Stimulated activated naive CD8-positive, alpha-beta T cell treated with anti-CD3 and anti-CD28 coated beads, Interleukin-15, Interleukin-2, amounts not matched to agents 100 ng/mL and 50 ng/mL, for 24 hours (primary cell): Measurements from ENCODE around the gene PIK3IP1.
A peak's percentile ranks its signal among the peaks of the same experiment; 100 is the strongest.
"Not testable (repeated sequence)": the region's sequence is repeated elsewhere in the genome, so short reads cannot be mapped to it uniquely, and the experiment has no call there.

Source experiments
- H3K27ac Mint-ChIP-seq: one replicate; pipeline ENCODE4 v1.8.0; 2021; ENCODE audit warnings: mild to moderate bottlenecking, mixed read lengths
- H3K27me3 Mint-ChIP-seq: one replicate; pipeline ENCODE4 v1.8.0; 2021; ENCODE audit warnings: mixed read lengths
- H3K36me3 Mint-ChIP-seq: one replicate; pipeline ENCODE4 v1.8.0; 2021; ENCODE audit warnings: low read depth, mixed read lengths
- H3K4me1 Mint-ChIP-seq: one replicate; pipeline ENCODE4 v1.8.0; 2021; ENCODE audit warnings: low read depth, mixed read lengths
- H3K4me3 Mint-ChIP-seq: one replicate; pipeline ENCODE4 v1.8.0; 2021; ENCODE audit warnings: mild to moderate bottlenecking, mixed read lengths
- H3K9me3 Mint-ChIP-seq: one replicate; pipeline ENCODE4 v1.8.0; 2021; ENCODE audit warnings: mixed read lengths

PIK3IP1 gene

DNA sequence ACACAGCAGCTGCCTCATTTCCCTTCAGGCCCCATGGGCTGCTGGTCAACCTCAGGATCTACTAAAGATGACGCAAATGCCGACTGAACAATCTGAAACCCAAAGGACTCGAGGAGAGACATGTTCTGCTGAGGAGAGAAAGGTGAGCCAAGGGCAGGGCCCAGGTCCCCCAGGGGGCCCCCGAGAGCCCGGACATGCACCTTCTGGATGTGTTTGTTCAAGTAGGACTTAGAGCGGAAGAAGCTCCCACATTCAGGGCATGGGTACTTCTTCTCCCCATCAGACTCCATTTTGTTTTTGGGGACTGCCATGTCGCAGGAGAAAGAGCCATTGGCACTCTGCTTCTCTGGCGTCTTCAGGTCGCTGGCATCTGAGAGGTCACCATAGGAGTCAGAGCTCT lies 34.6 kb upstream of the PIK3IP1 start:
- H3K36me3 Mint-ChIP-seq = peaks cover 75% of the 10 kb centered on the region
- H3K27me3 Mint-ChIP-seq = no peaks in the 10 kb centered on the region
- H3K4me3 Mint-ChIP-seq = no peak overlapping the region
- H3K27ac Mint-ChIP-seq = no peak overlapping the region
- no peaks in the 10 kb centered on the region for H3K9me3 Mint-ChIP-seq
- peaks cover 19% of the 10 kb centered on the region for H3K4me1 Mint-ChIP-seq

DNA sequence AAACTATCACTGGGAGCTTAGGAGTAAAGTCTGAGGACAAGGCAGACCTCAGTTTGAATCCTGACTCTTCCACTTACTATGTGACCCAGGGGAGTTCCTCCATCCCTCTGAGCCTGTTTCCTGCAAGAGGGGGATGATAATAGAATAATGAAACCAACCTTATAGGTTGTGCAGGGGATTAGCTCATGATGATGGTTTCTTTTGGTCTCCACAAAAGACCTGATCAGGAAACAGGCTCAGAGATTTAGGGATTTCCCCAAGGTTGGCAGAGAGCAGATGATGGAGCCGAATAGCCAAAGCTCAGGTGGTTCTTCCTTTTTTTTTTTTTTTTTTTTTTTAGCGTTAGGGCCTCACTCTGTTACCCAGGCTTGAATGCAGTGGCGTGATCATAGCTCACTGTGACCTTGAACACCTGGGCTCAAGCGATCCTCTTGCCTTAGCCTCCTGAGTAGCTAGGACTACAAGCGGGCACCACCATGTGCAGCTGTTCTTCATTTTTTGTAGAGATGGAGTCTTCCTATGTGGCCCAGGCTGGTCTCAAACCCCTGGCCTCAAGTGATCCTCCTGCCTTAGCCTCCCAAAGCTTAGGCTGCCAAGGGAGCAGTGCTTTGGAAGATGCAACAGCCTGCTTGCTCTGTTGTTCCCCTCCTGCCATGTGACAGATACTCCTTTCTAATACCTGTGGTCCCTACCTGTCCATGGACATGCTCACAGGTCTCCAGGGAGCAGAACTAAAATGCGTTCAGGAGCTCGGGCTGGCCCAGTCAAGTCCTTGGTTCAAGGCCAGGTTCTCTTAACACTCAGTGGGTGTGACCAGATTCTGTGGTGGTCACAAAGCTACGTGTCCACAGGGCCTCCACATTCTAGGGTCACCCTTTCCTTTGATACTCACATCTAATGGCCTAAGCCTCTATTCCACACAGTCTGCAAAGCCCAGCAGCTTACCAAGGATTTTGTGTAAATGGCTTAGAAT lies 31.6 kb upstream of the PIK3IP1 start:
- H3K9me3 Mint-ChIP-seq = no peaks in the 10 kb centered on the region
- H3K27me3 Mint-ChIP-seq = no peaks in the 10 kb centered on the region
- no peak overlapping the region for H3K4me3 Mint-ChIP-seq
- H3K36me3 Mint-ChIP-seq = peaks cover 49% of the 10 kb centered on the region
- H3K27ac Mint-ChIP-seq = peak overlapping the region; percentile 42
- no peaks in the 10 kb centered on the region for H3K4me1 Mint-ChIP-seq

GRCh38 chr22:31321421-31321820 lies 29.1 kb upstream of the PIK3IP1 start:
- Mint-ChIP-seq H3K36me3 (peaks cover 33% of the 10 kb centered on the region), H3K4me1 (no peaks in the 10 kb centered on the region), H3K27me3 (no peaks in the 10 kb centered on the region), H3K9me3 (no peaks in the 10 kb centered on the region), H3K4me3 (no peak overlapping the region), H3K27ac (peak overlapping the region; percentile 17)

DNA sequence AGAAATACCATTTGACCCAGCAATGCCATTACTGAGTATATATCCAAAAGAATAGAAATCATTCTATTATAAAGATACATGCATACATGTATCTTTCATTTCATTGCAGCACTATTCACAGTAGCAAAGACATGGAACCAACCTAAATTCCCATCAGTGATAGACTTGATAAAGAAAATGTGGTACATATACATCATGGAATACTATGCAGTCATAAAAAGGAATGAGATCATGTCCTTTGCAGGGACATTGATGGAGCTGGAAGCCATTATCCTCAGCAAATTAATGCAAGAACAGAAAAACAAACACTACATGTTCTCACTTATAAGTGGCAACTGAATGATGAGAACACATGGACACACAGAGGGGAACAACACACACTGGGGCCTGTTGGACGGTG lies 21.9 kb upstream of the PIK3IP1 start:
- H3K36me3 Mint-ChIP-seq = peaks cover 11% of the 10 kb centered on the region
- H3K4me3 Mint-ChIP-seq, H3K9me3 Mint-ChIP-seq, H3K4me1 Mint-ChIP-seq, H3K27ac Mint-ChIP-seq, H3K27me3 Mint-ChIP-seq: not testable (repeated sequence)

DNA sequence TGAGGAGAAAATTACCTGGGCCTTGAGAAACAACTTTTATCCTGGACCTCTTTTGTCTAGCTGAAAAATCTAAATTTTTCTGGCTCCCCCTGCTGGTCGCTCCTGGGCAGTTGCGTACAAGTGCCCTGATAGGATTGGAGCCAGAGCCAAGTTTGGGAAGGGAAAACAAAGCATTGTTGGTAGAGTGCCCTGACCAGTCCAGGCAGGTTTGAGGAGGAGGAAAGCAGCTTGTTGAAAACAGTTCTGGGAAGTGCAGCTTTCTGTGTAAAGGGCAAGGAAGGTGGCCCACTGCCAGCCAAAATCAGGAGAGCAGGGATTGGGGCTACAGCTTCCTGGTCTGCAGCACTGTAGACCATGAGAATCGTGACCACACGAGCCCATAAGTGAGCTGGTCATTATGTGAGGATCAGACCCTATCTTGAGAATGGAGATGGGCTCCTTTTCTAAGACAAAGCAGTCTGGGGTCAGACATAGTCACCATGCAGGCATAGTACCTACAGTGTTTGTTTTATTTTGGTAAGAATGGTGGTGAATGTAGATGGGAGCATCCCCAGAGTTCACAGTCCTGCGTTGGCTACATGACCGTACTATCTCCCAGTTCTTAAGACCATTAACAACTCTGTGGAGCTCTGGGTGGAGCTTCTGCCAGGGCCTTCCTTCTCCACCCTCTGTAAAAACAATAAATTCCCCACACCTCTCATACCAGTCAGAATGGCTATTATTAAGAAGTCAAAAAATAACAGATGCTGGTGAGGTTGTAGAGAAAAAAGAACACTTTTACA lies 21.3 kb upstream of the PIK3IP1 start:
- Mint-ChIP-seq H3K4me3 (no peak overlapping the region), H3K36me3 (peaks cover 11% of the 10 kb centered on the region), H3K4me1 (peaks cover 8% of the 10 kb centered on the region), H3K27ac (no peak overlapping the region), H3K27me3 (no peaks in the 10 kb centered on the region), H3K9me3 (no peaks in the 10 kb centered on the region)

- no peaks in the 10 kb centered on the region for H3K27me3 Mint-ChIP-seq
- no peaks in the 10 kb centered on the region for H3K9me3 Mint-ChIP-seq
- H3K36me3 Mint-ChIP-seq = no peaks in the 10 kb centered on the region
- H3K27ac Mint-ChIP-seq = peak overlapping the region; percentile 61
- peaks cover 31% of the 10 kb centered on the region for H3K4me1 Mint-ChIP-seq
- peak overlapping the region; percentile 31 for H3K4me3 Mint-ChIP-seq
Measured at GRCh38 chr22:31308181-31308580, 15.9 kb upstream of the PIK3IP1 start.

- no peaks in the 10 kb centered on the region for H3K9me3 Mint-ChIP-seq
- no peaks in the 10 kb centered on the region for H3K36me3 Mint-ChIP-seq
- peaks cover 57% of the 10 kb centered on the region for H3K4me1 Mint-ChIP-seq
- H3K4me3 Mint-ChIP-seq = no peak overlapping the region
- no peak overlapping the region for H3K27ac Mint-ChIP-seq
- H3K27me3 Mint-ChIP-seq = no peaks in the 10 kb centered on the region
Measured at GRCh38 chr22:31305194-31305593, 12.9 kb upstream of the PIK3IP1 start.

DNA sequence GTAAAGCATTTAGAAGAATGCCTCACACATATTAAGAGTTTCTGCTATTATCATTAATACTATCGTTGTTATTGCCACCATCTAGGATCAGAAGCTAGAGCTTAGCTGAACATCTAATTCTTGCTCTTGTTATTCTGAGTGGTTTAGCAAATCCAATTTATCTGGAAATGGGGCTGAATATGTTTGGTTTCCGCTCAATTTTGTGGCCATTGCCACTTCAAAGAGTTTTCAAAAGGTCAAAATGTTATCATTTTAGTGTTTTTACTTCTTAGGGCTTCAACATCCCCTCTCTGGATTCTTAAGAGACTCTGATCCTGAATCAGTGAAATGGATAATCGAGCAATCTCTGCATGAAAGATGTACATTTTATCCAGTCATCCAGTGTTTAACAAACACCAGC lies 10.2 kb upstream of the PIK3IP1 start:
- Mint-ChIP-seq H3K4me3 (no peak overlapping the region), H3K4me1 (peaks cover 49% of the 10 kb centered on the region), H3K9me3 (no peaks in the 10 kb centered on the region), H3K36me3 (no peaks in the 10 kb centered on the region), H3K27ac (peak overlapping the region; percentile 8), H3K27me3 (no peaks in the 10 kb centered on the region)

- Mint-ChIP-seq H3K36me3 (no peaks in the 10 kb centered on the region), H3K4me3 (no peak overlapping the region), H3K4me1 (peaks cover 49% of the 10 kb centered on the region)
Measured at GRCh38 chr22:31302006-31302405, 9.7 kb upstream of the PIK3IP1 start.

GRCh38 chr22:31300896-31301295 lies 8.6 kb upstream of the PIK3IP1 start:
- H3K4me3 Mint-ChIP-seq = no peak overlapping the region
- no peaks in the 10 kb centered on the region for H3K36me3 Mint-ChIP-seq
- H3K27ac Mint-ChIP-seq = no peak overlapping the region
- no peaks in the 10 kb centered on the region for H3K9me3 Mint-ChIP-seq
- no peaks in the 10 kb centered on the region for H3K27me3 Mint-ChIP-seq
- peaks cover 49% of the 10 kb centered on the region for H3K4me1 Mint-ChIP-seq

More at GRCh38 chr22:31302006-31302405, 9.7 kb upstream of the PIK3IP1 start:
- Mint-ChIP-seq H3K27ac (peak overlapping the region; percentile 8), H3K27me3 (no peaks in the 10 kb centered on the region), H3K9me3 (no peaks in the 10 kb centered on the region)

- Mint-ChIP-seq H3K27me3 (no peaks in the 10 kb centered on the region), H3K4me1 (peaks cover 71% of the 10 kb centered on the region), H3K36me3 (no peaks in the 10 kb centered on the region), H3K27ac (peak overlapping the region; percentile 86), H3K9me3 (no peaks in the 10 kb centered on the region), H3K4me3 (peak overlapping the region; percentile 71)
Measured at GRCh38 chr22:31295831-31296657, 3.8 kb upstream of the PIK3IP1 start.

- Mint-ChIP-seq H3K4me3 (peak overlapping the region; percentile 71), H3K27ac (peak overlapping the region; percentile 86), H3K9me3 (no peaks in the 10 kb centered on the region), H3K27me3 (no peaks in the 10 kb centered on the region), H3K4me1 (peaks cover 66% of the 10 kb centered on the region), H3K36me3 (no peaks in the 10 kb centered on the region)
Measured at GRCh38 chr22:31295360-31295759, 3.1 kb upstream of the PIK3IP1 start.

- H3K27ac Mint-ChIP-seq = peak overlapping the region; percentile 96
- H3K9me3 Mint-ChIP-seq = no peaks in the 10 kb centered on the region
- no peaks in the 10 kb centered on the region for H3K27me3 Mint-ChIP-seq
- peaks cover 85% of the 10 kb centered on the region for H3K4me1 Mint-ChIP-seq
- H3K36me3 Mint-ChIP-seq = no peaks in the 10 kb centered on the region
- peak overlapping the region; percentile 96 for H3K4me3 Mint-ChIP-seq
Measured at GRCh38 chr22:31291481-31292235, 630 bp downstream of the PIK3IP1 start.
